Measurements from ENCODE around the gene LCN9.

- no peak for TF ChIP-seq CTCF (conservative IDR thresholded peaks at IDR 0.05; ENCODE audit: low read depth in 2 of 2)
- no peak for TF ChIP-seq EZH2 (IDR thresholded peaks at IDR 0.05; ENCODE audit: low read depth, unreplicated experiment)
- TF ChIP-seq EZH2phosphoT487 (IDR thresholded peaks at IDR 0.05; ENCODE audit: unreplicated experiment): no peak
- TF ChIP-seq REST (IDR thresholded peaks at IDR 0.05; ENCODE audit: unreplicated experiment): no peak
- TF ChIP-seq POLR2AphosphoS5 (IDR thresholded peaks at IDR 0.05; ENCODE audit: low read depth): no peak
Observed at GRCh38 chr9:135693265-135693664, 30.2 kb downstream of the LCN9 start.
